ENCODE results near the gene ERAL1.

ERAL1 gene

GRCh38 chr17:28906276-28906675 is 51.5 kb downstream of the ERAL1 start:
- Histone ChIP-seq H3K36me3 (peaks cover 57% of the 10 kb centered on the region), H3K27me3 (ENCODE audit: insufficient read depth, low read depth, severe bottlenecking) (no peaks in the 10 kb centered on the region), H3K27ac (no peak overlapping the region), H3K4me3 (ENCODE audit: low read depth, low read length) (no peak overlapping the region), H3K9me3 (ENCODE audit: severe bottlenecking) (no peaks in the 10 kb centered on the region)
- TF ChIP-seq CTCF (IDR thresholded peaks at IDR 0.05; ENCODE audit: low read depth, low read length): no peak
- DNase-seq: no peak

- no peak for TF ChIP-seq CTCF (IDR thresholded peaks at IDR 0.05; ENCODE audit: low read depth, low read length)
- Histone ChIP-seq H3K27ac (no peak overlapping the region), H3K9me3 (ENCODE audit: severe bottlenecking) (no peaks in the 10 kb centered on the region), H3K27me3 (ENCODE audit: insufficient read depth, low read depth, severe bottlenecking) (no peaks in the 10 kb centered on the region), H3K36me3 (peaks cover 63% of the 10 kb centered on the region), H3K4me3 (ENCODE audit: low read depth, low read length) (no peak overlapping the region)
- no peak for DNase-seq
Measured at GRCh38 chr17:28906706-28907438, 52.1 kb downstream of the ERAL1 start.

- TF ChIP-seq CTCF (IDR thresholded peaks at IDR 0.05; ENCODE audit: low read depth, low read length): no peak
- Histone ChIP-seq H3K27me3 (ENCODE audit: insufficient read depth, low read depth, severe bottlenecking) (no peaks in the 10 kb centered on the region), H3K9me3 (ENCODE audit: severe bottlenecking) (no peaks in the 10 kb centered on the region), H3K4me3 (ENCODE audit: low read depth, low read length) (no peak overlapping the region), H3K36me3 (peaks cover 71% of the 10 kb centered on the region), H3K27ac (no peak overlapping the region)
- no peak for DNase-seq
Measured at GRCh38 chr17:28907709-28908475, 53.1 kb downstream of the ERAL1 start.

GRCh38 chr17:28908640-28909167 is 53.9 kb downstream of the ERAL1 start:
- Histone ChIP-seq H3K4me3 (ENCODE audit: low read depth, low read length) (no peak overlapping the region), H3K27ac (no peak overlapping the region), H3K27me3 (ENCODE audit: insufficient read depth, low read depth, severe bottlenecking) (no peaks in the 10 kb centered on the region), H3K9me3 (ENCODE audit: severe bottlenecking) (no peaks in the 10 kb centered on the region), H3K36me3 (peaks cover 79% of the 10 kb centered on the region)
- no peak for DNase-seq
- TF ChIP-seq CTCF (IDR thresholded peaks at IDR 0.05; ENCODE audit: low read depth, low read length): no peak

GRCh38 chr17:28910534-28910933 is 55.7 kb downstream of the ERAL1 start:
- Histone ChIP-seq H3K4me3 (ENCODE audit: low read depth, low read length) (no peak overlapping the region), H3K9me3 (ENCODE audit: severe bottlenecking) (no peaks in the 10 kb centered on the region), H3K36me3 (peaks cover 93% of the 10 kb centered on the region), H3K27me3 (ENCODE audit: insufficient read depth, low read depth, severe bottlenecking) (no peaks in the 10 kb centered on the region), H3K27ac (no peak overlapping the region)
- no peak for DNase-seq
- TF ChIP-seq CTCF (IDR thresholded peaks at IDR 0.05; ENCODE audit: low read depth, low read length): no peak
